PFSK-1 (cell line): ENCODE results near the gene JAKMIP2.

Experiments
- POLR2AphosphoS5 ChIP-seq: IDR thresholded peaks from 2 replicates; pipeline ENCODE4 v1.6.1; 2012; ENCODE audit warnings: low read depth, mild to moderate bottlenecking, control low read depth, low read length, moderate library complexity
- REST ChIP-seq, 2 experiments: IDR thresholded peaks; 2 replicates each; pipeline versions ENCODE4 v1.6.1 to v1.8.0; 2011 to 2012; ENCODE audit warnings: low read depth in 2 of 2, low read length in 2 of 2, control low read depth in 1 of 2, inconsistent platforms in 1 of 2, mild to moderate bottlenecking in 1 of 2, moderate library complexity in 1 of 2; ENCODE audit not compliant: insufficient read depth in 1 of 2
- SIN3A ChIP-seq: IDR thresholded peaks from 2 replicates; pipeline ENCODE4 v1.6.1; 2012; ENCODE audit warnings: mild to moderate bottlenecking, low read length, moderate library complexity, borderline replicate concordance; ENCODE audit not compliant: insufficient read depth

- TF ChIP-seq POLR2AphosphoS5 (no peak), SIN3A (no peak), REST (IDR thresholded peaks at IDR 0.05; ENCODE audit: insufficient read depth in 1 of 2, low read depth in 2 of 2, low read length in 2 of 2) (no peak)
Observed at GRCh38 chr5:147675168-147675567, 107.4 kb downstream of the JAKMIP2 start.
